ENCODE data around the gene GOLIM4. TPM values are rescaled to one million over a fixed set of nuclear protein-coding genes. Genes with fewer than 3 reads are reported as not detected.

GOLIM4 gene
- 59.2 and 67.3 TPM in 2 replicates for total RNA-seq

GRCh38 chr3:168095611-168096209, at the start of gene GOLIM4:
GOLIM4 (minus strand) TSS chr3:168095924; CDS start chr3:168095285, 639 bp downstream.

